ENCODE measurements around the gene USP5.

- TF ChIP-seq, protein P1, sequence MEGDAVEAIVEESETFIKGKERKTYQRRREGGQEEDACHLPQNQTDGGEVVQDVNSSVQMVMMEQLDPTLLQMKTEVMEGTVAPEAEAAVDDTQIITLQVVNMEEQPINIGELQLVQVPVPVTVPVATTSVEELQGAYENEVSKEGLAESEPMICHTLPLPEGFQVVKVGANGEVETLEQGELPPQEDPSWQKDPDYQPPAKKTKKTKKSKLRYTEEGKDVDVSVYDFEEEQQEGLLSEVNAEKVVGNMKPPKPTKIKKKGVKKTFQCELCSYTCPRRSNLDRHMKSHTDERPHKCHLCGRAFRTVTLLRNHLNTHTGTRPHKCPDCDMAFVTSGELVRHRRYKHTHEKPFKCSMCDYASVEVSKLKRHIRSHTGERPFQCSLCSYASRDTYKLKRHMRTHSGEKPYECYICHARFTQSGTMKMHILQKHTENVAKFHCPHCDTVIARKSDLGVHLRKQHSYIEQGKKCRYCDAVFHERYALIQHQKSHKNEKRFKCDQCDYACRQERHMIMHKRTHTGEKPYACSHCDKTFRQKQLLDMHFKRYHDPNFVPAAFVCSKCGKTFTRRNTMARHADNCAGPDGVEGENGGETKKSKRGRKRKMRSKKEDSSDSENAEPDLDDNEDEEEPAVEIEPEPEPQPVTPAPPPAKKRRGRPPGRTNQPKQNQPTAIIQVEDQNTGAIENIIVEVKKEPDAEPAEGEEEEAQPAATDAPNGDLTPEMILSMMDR (conservative IDR thresholded peaks at IDR 0.05), result no peak
- no peak for TF ChIP-seq EZH2 (IDR thresholded peaks at IDR 0.05; ENCODE audit: low read depth)
These were observed 47.5 kb downstream of the USP5 start for GRCh38 chr12:6899427-6899826.
